Activated CD8-positive, alpha-beta memory T cell treated with anti-CD3 and anti-CD28 coated beads, Interleukin-2, amount 50 U/mL, for 24 hours (primary cell): ENCODE measurements around the gene SLC6A12.

Source experiments
- DNase-seq: peaks from one replicate; pipeline ENCODE4 v3.0.0-alpha.2; 2020; ENCODE audit errors: extremely low read depth

Gene SLC6A12

GRCh38 chr12:178829-179109 is 35.2 kb downstream of the SLC6A12 start:
- DNase-seq: no peak

- DNase-seq: no peak
Measured at GRCh38 chr12:177980-178828, 35.8 kb downstream of the SLC6A12 start.

DNA sequence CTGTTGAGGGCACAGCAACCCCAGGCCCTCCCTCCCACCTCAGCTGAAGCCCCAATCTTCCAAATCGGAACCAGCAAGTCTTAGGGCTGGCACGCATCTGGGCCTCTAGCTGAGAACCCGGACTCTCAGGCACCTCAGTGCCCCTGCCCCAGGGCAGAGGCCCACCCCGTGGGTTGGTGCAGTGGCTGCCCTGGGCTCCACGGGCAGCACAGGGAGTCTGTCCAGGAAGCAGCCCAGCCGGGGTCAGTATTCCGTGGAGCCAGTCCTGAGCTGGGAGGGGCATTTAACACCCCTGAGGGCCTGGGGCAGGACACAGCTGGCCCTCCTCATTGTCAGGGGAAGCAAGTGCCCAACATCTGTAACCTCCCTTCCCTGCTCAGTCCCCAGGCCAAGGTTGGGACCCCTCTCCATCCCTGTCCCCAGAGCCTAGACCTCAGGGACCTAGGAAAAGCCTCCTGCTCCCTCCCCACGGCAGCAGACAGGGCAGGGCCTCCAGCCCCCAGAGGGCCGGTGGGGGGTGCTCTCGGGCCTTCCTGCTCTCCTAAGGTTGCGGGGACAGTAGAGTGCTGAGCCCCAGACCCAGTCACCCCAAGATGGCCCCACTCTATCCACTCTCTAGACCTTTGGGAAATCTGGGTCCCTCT is 36.5 kb downstream of the SLC6A12 start:
- no peak for DNase-seq

GRCh38 chr12:176321-177181 is 37.4 kb downstream of the SLC6A12 start:
- DNase-seq: no peak

- DNase-seq: no peak
Measured at GRCh38 chr12:175759-176158, 38.2 kb downstream of the SLC6A12 start.

GRCh38 chr12:175250-175649 is 38.7 kb downstream of the SLC6A12 start:
- no peak for DNase-seq

DNA sequence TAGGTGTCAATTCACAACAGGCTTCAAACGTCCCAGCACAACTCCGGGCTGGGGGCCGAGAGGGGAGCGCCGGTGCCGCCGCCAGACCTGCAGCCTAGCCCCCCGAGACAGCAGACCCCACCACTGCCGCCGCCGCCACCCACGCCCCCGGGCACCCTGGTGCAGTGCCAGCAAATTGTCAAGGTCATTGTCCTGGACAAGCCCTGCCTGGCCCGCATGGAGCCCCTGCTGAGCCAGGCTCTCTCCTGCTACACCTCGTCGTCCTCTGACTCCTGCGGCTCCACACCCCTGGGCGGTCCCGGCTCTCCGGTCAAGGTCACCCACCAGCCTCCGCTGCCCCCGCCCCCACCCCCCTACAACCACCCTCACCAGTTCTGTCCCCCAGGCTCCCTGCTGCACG is 39.4 kb downstream of the SLC6A12 start:
- DNase-seq: no peak

DNA sequence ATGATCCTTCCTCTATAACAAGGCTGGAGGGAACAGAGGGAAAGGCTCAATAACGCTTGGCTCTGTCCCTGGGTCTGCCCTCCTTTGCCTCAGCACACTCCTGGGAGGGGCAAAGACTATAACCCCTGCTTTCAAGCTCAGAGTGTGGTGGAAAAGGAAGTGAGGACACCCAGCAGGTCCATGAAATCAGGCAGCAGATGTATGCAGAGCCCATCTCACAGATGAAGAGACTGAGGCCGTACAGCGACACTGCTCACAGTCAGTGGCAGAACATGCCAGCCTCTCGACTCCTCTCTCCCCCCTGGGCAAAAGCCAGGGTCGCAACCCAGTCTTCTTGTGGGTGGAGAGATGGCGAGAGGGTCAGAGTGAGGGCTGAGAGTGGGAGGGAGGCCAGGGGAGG is 39.8 kb downstream of the SLC6A12 start:
- DNase-seq: no peak

DNA sequence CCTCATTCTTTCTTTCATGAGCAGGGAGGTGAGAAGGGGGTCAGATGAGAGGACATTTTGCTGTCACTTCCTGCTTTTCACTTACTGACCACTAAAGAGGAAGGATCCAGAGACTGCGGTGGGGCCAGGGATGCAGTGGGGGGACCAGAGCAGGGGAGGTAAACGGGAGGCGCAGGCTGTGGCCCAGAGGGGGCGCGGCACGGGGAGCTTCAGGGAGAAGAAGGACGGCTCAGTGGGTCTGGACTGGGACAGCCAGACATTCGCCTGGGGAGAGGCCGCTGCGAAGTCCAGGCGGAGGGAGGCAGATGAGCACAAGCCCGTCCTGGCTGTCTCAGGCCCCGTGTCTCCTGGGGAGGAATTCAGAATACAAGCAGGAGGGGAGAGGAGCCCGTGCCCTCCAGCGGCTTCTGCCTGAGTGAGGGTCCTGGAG is 41.2 kb downstream of the SLC6A12 start:
- no peak for DNase-seq

DNA sequence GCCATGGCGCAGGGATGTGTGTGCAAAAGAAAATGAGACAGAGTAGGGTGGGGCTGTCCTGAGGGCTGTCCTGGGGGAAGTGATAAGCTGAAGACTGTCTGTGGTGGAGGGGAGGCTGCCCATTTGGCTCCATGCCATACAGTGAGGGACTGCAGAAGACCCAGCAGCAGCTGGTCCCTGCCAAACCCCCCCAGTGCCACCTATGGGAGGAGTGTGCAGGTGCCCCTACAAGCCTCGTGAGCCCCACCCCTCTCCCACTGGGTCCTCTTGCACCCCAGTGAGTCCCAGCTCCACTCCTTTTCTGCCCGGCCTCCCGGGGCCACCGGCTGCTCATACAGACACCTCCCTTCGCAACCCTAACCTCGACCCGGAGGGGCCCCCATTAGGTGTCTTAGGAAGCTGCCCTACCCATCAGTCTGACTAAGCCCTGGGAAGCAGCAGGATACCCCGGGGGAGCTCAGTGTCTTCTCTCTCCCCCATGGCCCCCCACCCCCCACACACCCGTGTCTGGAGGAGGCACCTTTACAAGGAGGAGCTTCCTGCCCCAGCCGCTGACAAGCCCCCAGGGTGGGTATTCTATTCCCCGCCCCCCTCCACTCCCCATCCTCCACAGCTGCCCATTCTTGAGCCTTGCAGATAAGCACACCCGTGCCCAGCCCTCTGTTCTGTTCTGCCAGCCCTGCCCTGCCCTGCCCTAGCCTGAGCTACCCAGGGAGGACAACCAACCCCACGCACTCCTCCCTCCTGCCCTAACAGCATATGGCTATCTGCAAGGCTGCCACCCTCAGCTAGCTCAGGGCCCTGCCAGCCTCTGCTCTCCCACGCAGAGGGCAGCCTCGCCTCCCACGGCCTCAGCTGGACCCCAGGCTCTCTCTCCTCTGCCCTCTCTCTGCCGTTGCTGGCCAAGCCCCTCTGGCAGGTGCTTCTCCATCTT is 41.9 kb downstream of the SLC6A12 start:
- DNase-seq: no peak

GRCh38 chr12:171276-171675 is 42.7 kb downstream of the SLC6A12 start:
- no peak for DNase-seq

- no peak for DNase-seq
Measured at GRCh38 chr12:170371-171225, 43.4 kb downstream of the SLC6A12 start.

DNA sequence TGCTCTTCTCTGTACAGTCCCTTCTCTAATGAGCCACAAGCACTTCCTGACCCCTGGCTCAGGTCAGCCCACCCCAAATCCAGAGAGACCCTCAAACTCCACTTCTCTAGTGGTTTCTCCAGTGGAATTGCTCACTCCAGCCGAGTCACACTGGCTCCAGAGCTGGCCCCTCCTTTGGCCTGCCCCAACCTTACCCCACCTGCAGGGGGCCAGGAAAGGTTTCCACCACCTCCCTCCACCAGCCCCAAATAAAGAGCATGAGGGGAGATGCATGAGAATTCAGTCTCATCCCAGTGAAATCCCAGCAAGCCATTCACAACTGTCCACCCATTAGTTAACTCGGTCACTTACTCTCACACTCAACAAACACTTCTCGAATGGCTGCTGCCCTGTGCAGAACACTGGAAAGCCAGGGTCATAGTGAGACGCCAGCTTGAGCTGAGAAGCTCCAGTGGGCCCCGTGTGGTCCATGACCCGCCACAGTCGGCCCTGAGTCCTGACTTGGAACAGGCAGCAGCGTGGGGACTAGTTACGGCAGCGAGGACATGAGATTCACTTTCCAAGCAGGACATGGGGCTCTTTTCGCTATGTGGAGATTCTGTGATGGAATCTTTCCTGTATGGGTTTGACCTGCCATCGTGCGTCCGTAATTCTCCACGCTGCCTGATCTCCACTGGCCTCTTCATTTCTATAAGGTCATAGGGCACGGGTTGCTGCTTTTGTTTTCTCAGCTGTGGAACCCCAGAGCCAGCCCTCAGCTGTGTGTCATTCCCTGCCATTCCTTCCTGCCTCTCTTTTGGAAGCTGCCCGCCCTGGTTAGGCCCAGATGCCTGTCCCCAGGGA is 44.2 kb downstream of the SLC6A12 start:
- no peak for DNase-seq

GRCh38 chr12:168763-169525 is 45.0 kb downstream of the SLC6A12 start:
- no peak for DNase-seq

- no peak for DNase-seq
Measured at GRCh38 chr12:167959-168600, 45.9 kb downstream of the SLC6A12 start.

- no peak for DNase-seq
Measured at GRCh38 chr12:166425-167075, 47.4 kb downstream of the SLC6A12 start.

- DNase-seq: no peak
Measured at GRCh38 chr12:165862-166368, 48.0 kb downstream of the SLC6A12 start.

- no peak for DNase-seq
Measured at GRCh38 chr12:164207-164606, 49.8 kb downstream of the SLC6A12 start.
